GM12864 (cell line): ENCODE measurements around the gene PDCD6IP.

ENCODE experiments used
- DNase-seq: peaks from one replicate; pipeline ENCODE4 v3.0.0-alpha.2; 2011; ENCODE audit warnings: low read depth
- H3K4me3 ChIP-seq: 2 replicates; pipeline ENCODE4 v1.5.1; 2011; ENCODE audit warnings: mild to moderate bottlenecking, low read depth, low read length, control low read depth
- TF ChIP-seq, protein P1 (sequence below): IDR thresholded peaks from 2 replicates; pipeline ENCODE4 v1.5.1; 2011; ENCODE audit warnings: low read depth, mild to moderate bottlenecking, moderate library complexity, low read length, control low read depth, inconsistent platforms; ENCODE audit errors: missing control alignments

Gene PDCD6IP

DNA sequence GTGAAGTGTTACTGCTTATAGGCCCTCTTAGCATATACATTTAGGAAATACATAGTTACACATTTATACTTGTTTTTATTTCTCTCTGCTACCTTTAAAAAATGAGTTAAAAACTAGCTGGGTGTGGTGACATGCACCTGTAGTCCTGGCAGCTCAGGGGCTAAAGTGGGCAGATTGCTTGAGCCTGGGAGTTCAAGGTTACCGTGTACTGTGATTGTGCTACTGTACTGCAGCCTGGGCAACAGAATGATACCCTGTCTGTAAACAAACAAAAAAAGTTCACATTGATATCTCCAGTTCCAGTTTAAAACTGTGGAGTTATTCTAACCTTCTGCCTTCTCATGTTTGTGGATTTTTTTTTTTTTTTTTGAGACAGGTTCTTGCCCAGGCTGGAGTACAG, 12.1 kb downstream of the PDCD6IP start:
- DNase-seq: no peak
- H3K4me3 ChIP-seq: no peak overlapping the region
- TF ChIP-seq, protein P1, sequence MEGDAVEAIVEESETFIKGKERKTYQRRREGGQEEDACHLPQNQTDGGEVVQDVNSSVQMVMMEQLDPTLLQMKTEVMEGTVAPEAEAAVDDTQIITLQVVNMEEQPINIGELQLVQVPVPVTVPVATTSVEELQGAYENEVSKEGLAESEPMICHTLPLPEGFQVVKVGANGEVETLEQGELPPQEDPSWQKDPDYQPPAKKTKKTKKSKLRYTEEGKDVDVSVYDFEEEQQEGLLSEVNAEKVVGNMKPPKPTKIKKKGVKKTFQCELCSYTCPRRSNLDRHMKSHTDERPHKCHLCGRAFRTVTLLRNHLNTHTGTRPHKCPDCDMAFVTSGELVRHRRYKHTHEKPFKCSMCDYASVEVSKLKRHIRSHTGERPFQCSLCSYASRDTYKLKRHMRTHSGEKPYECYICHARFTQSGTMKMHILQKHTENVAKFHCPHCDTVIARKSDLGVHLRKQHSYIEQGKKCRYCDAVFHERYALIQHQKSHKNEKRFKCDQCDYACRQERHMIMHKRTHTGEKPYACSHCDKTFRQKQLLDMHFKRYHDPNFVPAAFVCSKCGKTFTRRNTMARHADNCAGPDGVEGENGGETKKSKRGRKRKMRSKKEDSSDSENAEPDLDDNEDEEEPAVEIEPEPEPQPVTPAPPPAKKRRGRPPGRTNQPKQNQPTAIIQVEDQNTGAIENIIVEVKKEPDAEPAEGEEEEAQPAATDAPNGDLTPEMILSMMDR: no peak

DNA sequence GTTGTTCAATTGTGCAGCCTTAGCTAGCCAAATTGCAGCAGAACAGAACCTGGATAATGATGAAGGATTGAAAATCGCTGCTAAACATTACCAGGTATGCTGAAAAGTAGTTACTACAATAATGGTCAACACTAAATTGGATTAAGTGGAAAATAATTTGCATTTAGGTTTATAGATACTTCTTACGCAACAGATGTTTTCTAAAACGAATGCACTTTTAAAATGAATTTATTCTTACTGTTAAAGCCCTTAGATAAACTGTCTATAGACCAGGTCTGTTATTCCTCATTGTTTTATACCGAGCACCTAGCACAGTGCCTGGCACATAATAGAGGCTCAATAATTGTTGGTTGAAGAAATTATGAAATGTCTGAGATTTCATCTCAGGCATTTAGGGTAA, 23.6 kb downstream of the PDCD6IP start:
- TF ChIP-seq, protein P1: no peak
- H3K4me3 ChIP-seq: no peak overlapping the region
- no peak for DNase-seq

DNA sequence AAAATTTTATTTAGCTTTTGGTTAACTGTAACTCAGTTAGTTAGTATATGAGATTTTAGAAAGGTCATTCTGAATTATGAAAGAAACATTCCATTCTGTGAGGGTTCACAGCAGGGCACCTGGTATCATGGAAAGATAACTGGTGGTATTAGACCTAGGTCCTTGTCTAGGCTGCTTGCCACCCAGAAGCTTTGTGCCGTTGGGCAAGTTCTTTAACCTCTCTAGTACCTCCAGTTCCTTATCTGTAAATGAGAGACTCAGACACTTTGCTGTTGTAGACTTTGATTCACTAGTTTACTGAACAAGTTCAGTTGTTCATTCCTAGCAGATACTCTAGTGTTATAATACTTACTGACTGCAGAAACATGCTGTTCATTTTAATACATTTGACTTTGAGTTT, 25.4 kb downstream of the PDCD6IP start:
- no peak for DNase-seq
- no peak overlapping the region for H3K4me3 ChIP-seq
- TF ChIP-seq, protein P1: no peak

DNA sequence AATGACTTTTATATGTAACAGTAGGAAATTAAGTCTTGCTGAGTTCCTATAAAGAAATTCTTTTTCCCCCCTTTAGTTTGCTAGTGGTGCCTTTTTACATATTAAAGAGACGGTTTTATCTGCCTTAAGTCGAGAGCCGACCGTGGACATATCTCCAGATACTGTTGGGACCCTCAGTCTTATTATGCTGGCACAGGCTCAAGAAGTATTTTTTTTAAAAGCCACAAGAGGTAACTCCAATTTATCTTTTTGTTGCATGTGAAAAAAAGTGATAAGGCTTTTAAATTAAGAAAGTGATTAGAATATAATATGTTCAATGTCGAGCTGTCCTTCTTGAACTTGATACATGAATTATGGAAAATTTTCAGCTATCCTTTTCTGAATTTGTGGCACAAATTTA, 26.7 kb downstream of the PDCD6IP start:
- H3K4me3 ChIP-seq: no peak overlapping the region
- DNase-seq: no peak
- TF ChIP-seq, protein P1: no peak

DNA sequence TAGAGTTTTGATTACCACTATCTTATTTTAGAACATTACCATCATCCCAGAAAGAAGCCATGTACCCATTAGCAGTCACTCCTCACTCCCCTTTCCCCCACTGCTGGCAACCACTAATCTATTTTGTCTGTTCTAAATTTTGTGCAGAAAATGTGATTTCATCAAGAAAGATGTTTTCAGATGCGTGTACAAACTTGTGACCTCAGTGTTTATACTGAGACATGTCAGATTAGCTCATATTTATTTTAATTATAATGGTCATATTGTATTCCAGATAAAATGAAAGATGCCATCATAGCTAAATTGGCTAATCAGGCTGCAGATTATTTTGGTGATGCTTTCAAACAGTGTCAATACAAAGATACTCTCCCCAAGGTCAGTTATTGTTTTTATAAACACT, 27.8 kb downstream of the PDCD6IP start:
- DNase-seq: no peak
- H3K4me3 ChIP-seq: no peak overlapping the region
- TF ChIP-seq, protein P1: no peak

DNA sequence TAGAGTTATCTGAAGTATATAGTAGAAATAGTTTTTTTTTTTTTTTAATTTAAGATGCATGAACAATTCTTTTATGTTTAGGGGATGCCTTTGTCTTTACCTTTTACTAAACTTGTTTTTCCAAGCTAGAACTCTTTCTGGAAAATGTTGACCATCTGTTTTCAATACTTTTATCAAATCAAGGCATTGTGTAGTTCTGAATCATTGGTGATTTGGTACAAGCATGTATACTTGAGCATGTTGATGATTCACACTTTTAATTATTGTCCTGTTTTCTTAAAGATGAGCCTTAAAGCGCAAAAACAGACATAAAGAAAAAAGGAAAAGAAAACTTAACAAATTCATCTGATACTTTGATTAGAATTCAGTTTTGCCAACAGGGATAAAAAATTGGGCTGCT, 28.3 kb downstream of the PDCD6IP start:
- DNase-seq: no peak

DNA sequence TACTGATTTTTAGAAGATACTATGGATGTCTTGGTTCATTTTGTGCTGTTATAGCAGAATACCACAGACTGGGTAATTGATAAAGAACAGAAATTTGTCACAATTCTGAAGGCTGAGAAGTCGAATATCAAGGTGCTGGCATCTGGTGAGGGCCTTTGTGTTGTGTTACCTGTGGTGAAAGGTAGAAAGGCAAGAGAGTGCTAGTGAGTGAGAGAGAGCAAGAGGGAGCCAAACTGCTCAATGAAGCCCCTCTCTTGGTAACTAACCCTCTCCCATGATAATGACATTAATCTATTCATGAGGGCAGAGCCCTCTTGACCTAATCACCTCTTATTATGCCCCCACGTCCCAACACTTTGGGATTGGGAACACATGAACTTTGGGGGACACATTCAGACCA, 31.3 kb downstream of the PDCD6IP start:
- no peak for DNase-seq

More for the DNA sequence above, 28.3 kb downstream of the PDCD6IP start:
- TF ChIP-seq, protein P1: no peak
- no peak overlapping the region for H3K4me3 ChIP-seq

More for the DNA sequence above, 31.3 kb downstream of the PDCD6IP start:
- H3K4me3 ChIP-seq: no peak overlapping the region
- TF ChIP-seq, protein P1: no peak
